Skeletal muscle cell (primary cell): ENCODE results near the gene ZP4.

Experiments used
- DNase-seq: peaks from one replicate; pipeline ENCODE4 v3.0.0-alpha.2; 2010; ENCODE audit warnings: low read depth
- H3K4me3 ChIP-seq: 2 replicates; pipeline ENCODE4 v1.5.1; 2011; ENCODE audit warnings: low read depth, mild to moderate bottlenecking, control low read depth, low read length, moderate library complexity

The ZP4 gene

DNA sequence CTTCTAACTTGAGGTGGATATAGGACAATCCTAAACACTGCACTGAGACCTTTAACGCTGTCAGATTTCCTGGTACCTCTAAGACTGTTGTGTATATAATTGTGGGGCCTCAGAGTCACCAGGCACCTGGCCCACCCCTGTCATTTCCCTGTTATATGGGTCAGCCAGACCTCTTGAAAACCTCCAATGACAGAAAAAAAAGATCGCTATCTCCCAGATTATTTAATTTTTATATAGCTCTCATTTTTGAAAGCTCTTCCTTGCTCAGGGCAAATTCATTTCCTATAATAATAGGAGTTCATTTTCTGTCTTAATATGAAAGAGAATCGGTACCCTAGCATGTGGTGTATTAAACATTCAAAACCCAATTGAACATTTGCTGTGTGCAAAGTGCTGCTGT lies 56.7 kb downstream of the ZP4 start:
- DNase-seq, result no peak
- no peak overlapping the region for H3K4me3 ChIP-seq

DNA sequence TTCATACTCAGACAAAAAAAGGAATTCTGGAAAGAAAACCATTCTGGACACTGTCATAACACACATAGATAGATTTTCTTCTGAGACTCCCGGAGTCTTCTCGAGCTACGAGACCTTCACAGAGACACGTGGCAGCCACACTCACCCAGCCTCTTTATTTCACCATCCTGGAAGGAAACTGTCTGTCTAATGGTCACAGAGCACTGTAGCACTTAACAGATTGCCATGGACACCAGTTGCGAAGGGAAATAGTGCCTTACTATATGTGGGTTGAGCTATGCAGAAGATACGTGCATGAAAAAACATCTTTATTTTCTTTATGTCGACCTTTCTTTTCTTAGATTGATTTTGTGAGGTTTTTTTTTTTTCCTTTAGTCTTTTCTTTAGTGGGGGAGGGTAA lies 57.9 kb downstream of the ZP4 start:
- no peak for DNase-seq

More for the DNA sequence above, 57.9 kb downstream of the ZP4 start:
- no peak overlapping the region for H3K4me3 ChIP-seq
